Measurements from ENCODE around the gene KCNK2.

KCNK2 gene

GRCh38 chr1:215052256-215053015 is 30.1 kb upstream of the KCNK2 start:
- Histone ChIP-seq H2AFZ (ENCODE audit: low read length) (no peak overlapping the region), H3K9ac (ENCODE audit: low read depth, low read length, poor library complexity, severe bottlenecking) (no peak overlapping the region), H3K79me2 (ENCODE audit: insufficient read depth, low read length) (no peaks in the 10 kb centered on the region), H3K4me3 (ENCODE audit: low read length, poor library complexity, severe bottlenecking) (no peak overlapping the region), H3K4me1 (ENCODE audit: insufficient read depth, low read length, poor library complexity, severe bottlenecking) (no peaks in the 10 kb centered on the region), H3K9me3 (ENCODE audit: insufficient read depth, low read depth, low read length) (no peaks in the 10 kb centered on the region), H3F3A (ENCODE audit: low read depth) (no peaks in the 10 kb centered on the region), H4K20me1 (ENCODE audit: insufficient read depth, low read length, poor library complexity, severe bottlenecking) (no peaks in the 10 kb centered on the region), H3K9me2 (replicated peaks; ENCODE audit: low read depth, low read length) (no peaks in the 10 kb centered on the region), H3K36me3 (ENCODE audit: insufficient read depth, low read length) (no peaks in the 10 kb centered on the region), H3K27me3 (ENCODE audit: insufficient read depth, low read length, poor library complexity, severe bottlenecking) (no peaks in the 10 kb centered on the region), H3K4me2 (ENCODE audit: low read depth, low read length, poor library complexity, severe bottlenecking) (no peak overlapping the region)
- TF ChIP-seq EZH2phosphoT487 (IDR thresholded peaks at IDR 0.05; ENCODE audit: borderline replicate concordance) (no peak), CTCF (conservative IDR thresholded peaks at IDR 0.05; ENCODE audit: low read length) (no peak)

- Histone ChIP-seq H3K79me2 (ENCODE audit: insufficient read depth, low read length) (no peaks in the 10 kb centered on the region), H3K9me2 (replicated peaks; ENCODE audit: low read depth, low read length) (no peaks in the 10 kb centered on the region), H3K4me3 (ENCODE audit: low read length, poor library complexity, severe bottlenecking) (no peak overlapping the region), H4K20me1 (ENCODE audit: insufficient read depth, low read length, poor library complexity, severe bottlenecking) (no peaks in the 10 kb centered on the region), H3K36me3 (ENCODE audit: insufficient read depth, low read length) (no peaks in the 10 kb centered on the region), H3K4me1 (ENCODE audit: insufficient read depth, low read length, poor library complexity, severe bottlenecking) (no peaks in the 10 kb centered on the region), H2AFZ (ENCODE audit: low read length) (no peak overlapping the region), H3K9ac (ENCODE audit: low read depth, low read length, poor library complexity, severe bottlenecking) (no peak overlapping the region), H3K9me3 (ENCODE audit: insufficient read depth, low read depth, low read length) (no peaks in the 10 kb centered on the region), H3K27me3 (ENCODE audit: insufficient read depth, low read length, poor library complexity, severe bottlenecking) (no peaks in the 10 kb centered on the region), H3F3A (ENCODE audit: low read depth) (no peaks in the 10 kb centered on the region), H3K4me2 (ENCODE audit: low read depth, low read length, poor library complexity, severe bottlenecking) (no peak overlapping the region)
- TF ChIP-seq EZH2phosphoT487 (IDR thresholded peaks at IDR 0.05; ENCODE audit: borderline replicate concordance) (no peak), CTCF (conservative IDR thresholded peaks at IDR 0.05; ENCODE audit: low read length) (no peak)
These were observed 28.3 kb upstream of the KCNK2 start for GRCh38 chr1:215054266-215054665.

- H3K27me3 ChIP-seq (ENCODE audit: insufficient read depth, low read length, poor library complexity, severe bottlenecking), result no peaks in the 10 kb centered on the region
- no peaks in the 10 kb centered on the region for H4K20me1 ChIP-seq (ENCODE audit: insufficient read depth, low read length, poor library complexity, severe bottlenecking)
- H3K9me3 ChIP-seq (ENCODE audit: insufficient read depth, low read depth, low read length), result no peaks in the 10 kb centered on the region
- H3K36me3 ChIP-seq (ENCODE audit: insufficient read depth, low read length), result no peaks in the 10 kb centered on the region
- H3K9ac ChIP-seq (ENCODE audit: low read depth, low read length, poor library complexity, severe bottlenecking), result no peak overlapping the region
- no peaks in the 10 kb centered on the region for H3K79me2 ChIP-seq (ENCODE audit: insufficient read depth, low read length)
- H3K4me1 ChIP-seq (ENCODE audit: insufficient read depth, low read length, poor library complexity, severe bottlenecking), result no peaks in the 10 kb centered on the region
- H2AFZ ChIP-seq (ENCODE audit: low read length), result no peak overlapping the region
- H3F3A ChIP-seq (ENCODE audit: low read depth), result no peaks in the 10 kb centered on the region
- TF ChIP-seq CTCF (conservative IDR thresholded peaks at IDR 0.05; ENCODE audit: low read length), result no peak
- no peak for TF ChIP-seq EZH2phosphoT487 (IDR thresholded peaks at IDR 0.05; ENCODE audit: borderline replicate concordance)
- H3K4me3 ChIP-seq (ENCODE audit: low read length, poor library complexity, severe bottlenecking), result no peak overlapping the region
- no peaks in the 10 kb centered on the region for H3K9me2 ChIP-seq (replicated peaks; ENCODE audit: low read depth, low read length)
- H3K4me2 ChIP-seq (ENCODE audit: low read depth, low read length, poor library complexity, severe bottlenecking), result no peak overlapping the region
These were observed 27.1 kb upstream of the KCNK2 start for GRCh38 chr1:215055281-215055935.
